ENCODE results near the gene TMEM123. TPM values are rescaled to one million over a fixed set of nuclear protein-coding genes. Genes with fewer than 3 reads are reported as not detected.

The TMEM123 gene
- total RNA-seq, 1 donor from 2014 or later = 41.2 TPM

DNA sequence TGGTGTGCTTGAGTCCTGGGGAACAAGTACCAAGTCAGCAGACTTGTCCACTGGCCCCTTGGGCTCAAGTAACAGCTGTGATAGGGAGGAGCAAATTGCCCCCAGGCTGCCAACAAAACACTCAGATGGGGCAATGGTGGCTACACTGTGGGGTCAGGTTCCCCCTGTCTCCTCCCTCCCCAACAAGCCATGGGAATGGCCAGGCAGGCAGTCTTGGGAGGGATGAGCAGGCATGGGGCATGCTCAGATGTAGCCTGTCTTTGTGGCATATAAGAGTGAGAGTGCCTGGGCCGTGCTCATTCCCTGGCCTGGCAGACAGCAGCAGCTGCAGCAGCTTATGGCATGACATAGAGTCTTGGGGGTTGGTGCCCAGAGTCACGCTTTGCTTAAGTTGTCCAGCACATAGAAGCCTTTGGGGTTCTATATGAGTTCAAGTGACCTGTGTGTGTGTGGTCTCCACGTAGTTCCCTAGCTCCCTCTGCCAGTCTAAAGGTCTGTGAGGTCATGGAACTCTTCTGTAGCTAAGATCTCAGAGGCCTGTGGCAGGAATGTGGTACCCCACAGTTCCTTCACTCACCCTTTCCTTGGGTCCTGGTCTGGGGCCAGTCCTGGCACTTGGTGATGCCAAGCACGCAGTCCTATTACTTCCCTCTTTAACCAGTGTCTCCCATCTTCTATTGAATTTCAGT, 60.9 kb downstream of the TMEM123 start:
- H3K9me3 ChIP-seq (ENCODE audit: control insufficient read depth in 3 of 3, low read length in 3 of 3) = no peaks in the 10 kb centered on the region
- H3K4me3 ChIP-seq (ENCODE audit: low read length in 3 of 3) = no peak overlapping the region
- no peak overlapping the region for H3K27ac ChIP-seq (ENCODE audit: low read depth, low read length)
- H3K9ac ChIP-seq (ENCODE audit: low read depth in 1 of 3, low read length in 3 of 3) = no peak overlapping the region
- peaks cover 20 to 31% (median 29%) of the 10 kb centered on the region in 3 donors for H3K36me3 ChIP-seq (ENCODE audit: control insufficient read depth in 3 of 3, insufficient read depth in 3 of 3, low read length in 3 of 3)
- no peaks in the 10 kb centered on the region for H3K27me3 ChIP-seq (ENCODE audit: control insufficient read depth in 3 of 3, insufficient read depth in 3 of 3, low read length in 3 of 3)
- H3K4me1 ChIP-seq (ENCODE audit: control insufficient read depth in 3 of 3, insufficient read depth in 3 of 3, low read length in 3 of 3) = peaks cover 0 to 6% (median 4%) of the 10 kb centered on the region in 3 donors

DNA sequence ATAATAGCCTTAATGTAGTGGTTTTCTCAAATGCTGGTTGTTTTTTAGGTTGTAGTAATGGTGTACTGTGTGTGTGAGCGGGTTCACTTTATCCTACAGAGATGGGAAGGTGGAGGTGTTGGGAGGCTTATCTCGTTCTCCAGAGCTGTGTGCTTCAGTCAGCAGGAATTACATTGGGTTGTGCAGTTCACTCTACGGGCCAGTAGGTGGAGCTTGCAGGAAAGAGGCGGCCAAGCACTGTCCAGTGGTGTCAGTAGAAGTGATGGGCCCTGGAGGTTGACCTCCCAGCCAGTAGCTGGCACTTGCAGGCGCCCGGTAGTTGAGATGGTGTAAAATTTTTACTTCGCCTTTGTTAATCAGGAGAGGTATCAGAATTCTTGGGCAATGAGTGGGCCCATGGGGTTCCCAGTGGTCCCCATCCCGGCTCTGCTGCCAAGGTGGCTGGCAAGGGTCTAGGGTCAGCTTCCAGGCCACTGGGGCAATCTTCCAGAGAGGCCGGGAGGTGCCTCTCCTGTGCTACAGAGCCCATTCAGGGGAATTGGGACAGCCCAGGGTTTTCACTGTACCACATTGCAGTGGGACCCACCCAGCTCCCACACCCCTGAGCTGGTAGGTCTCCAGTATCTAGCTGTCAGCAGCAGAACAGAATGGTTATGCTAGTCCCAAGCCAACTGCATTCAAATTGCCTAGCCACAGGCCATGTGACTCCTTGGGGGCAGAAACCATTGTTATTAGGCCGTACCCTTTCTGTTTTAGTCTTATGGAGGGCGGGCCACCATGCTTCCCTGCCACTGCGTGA, 61.7 kb downstream of the TMEM123 start:
- H3K27ac ChIP-seq (ENCODE audit: low read depth, low read length) = no peak overlapping the region
- peaks cover 0 to 6% (median 4%) of the 10 kb centered on the region in 3 donors for H3K4me1 ChIP-seq (ENCODE audit: control insufficient read depth in 3 of 3, insufficient read depth in 3 of 3, low read length in 3 of 3)
- no peaks in the 10 kb centered on the region for H3K27me3 ChIP-seq (ENCODE audit: control insufficient read depth in 3 of 3, insufficient read depth in 3 of 3, low read length in 3 of 3)
- H3K9ac ChIP-seq (ENCODE audit: low read depth in 1 of 3, low read length in 3 of 3) = no peak overlapping the region
- H3K36me3 ChIP-seq (ENCODE audit: control insufficient read depth in 3 of 3, insufficient read depth in 3 of 3, low read length in 3 of 3) = peaks cover 20 to 31% (median 29%) of the 10 kb centered on the region in 3 donors
- H3K9me3 ChIP-seq (ENCODE audit: control insufficient read depth in 3 of 3, low read length in 3 of 3) = no peaks in the 10 kb centered on the region
- H3K4me3 ChIP-seq (ENCODE audit: low read length in 3 of 3) = no peak overlapping the region

GRCh38 chr11:102389253-102389652, 63.3 kb downstream of the TMEM123 start:
- no peak overlapping the region for H3K9ac ChIP-seq (ENCODE audit: low read depth in 1 of 3, low read length in 3 of 3)
- H3K9me3 ChIP-seq (ENCODE audit: control insufficient read depth in 3 of 3, low read length in 3 of 3) = no peaks in the 10 kb centered on the region
- no peak overlapping the region for H3K4me3 ChIP-seq (ENCODE audit: low read length in 3 of 3)
- peaks cover 0 to 6% (median 4%) of the 10 kb centered on the region in 3 donors for H3K4me1 ChIP-seq (ENCODE audit: control insufficient read depth in 3 of 3, insufficient read depth in 3 of 3, low read length in 3 of 3)
- peaks cover 17 to 38% (median 37%) of the 10 kb centered on the region in 3 donors for H3K36me3 ChIP-seq (ENCODE audit: control insufficient read depth in 3 of 3, insufficient read depth in 3 of 3, low read length in 3 of 3)
- no peak overlapping the region for H3K27ac ChIP-seq (ENCODE audit: low read depth, low read length)
- H3K27me3 ChIP-seq (ENCODE audit: control insufficient read depth in 3 of 3, insufficient read depth in 3 of 3, low read length in 3 of 3) = no peaks in the 10 kb centered on the region

DNA sequence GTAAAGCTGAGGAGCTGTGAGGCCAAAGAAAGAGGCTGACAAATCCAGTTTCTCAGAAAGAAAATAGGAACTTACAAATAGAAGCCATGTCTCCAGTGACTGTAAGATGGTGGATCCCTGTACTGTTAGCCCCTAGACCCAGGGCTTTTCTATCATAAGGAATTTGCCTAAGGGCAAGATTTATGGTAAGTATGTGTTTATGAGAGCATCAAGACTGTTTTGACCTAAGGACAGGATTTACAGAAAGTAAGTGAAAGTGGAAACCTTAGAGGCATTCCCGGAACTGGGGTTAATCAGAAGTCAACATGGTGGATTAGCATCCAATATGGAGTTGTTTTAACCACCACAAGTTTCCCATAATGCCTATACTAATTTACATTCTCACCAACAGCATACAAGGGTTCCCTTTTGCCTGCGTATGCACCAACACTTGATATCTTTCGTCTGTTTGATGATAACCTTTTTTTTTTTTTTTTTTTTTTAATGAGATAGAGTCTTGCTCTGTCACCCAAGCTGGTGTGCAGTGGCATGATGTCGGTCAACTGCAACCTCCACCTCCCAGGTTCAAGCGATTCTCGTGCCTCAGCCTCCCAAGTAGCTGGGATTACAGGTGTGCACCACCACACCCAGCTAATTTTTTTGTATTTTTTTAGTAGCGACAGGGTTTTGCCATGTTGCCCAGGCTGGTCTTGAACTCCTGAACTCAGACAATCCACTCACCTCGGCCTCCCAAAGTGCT, 65.4 kb downstream of the TMEM123 start:
- H3K27ac ChIP-seq (ENCODE audit: low read depth, low read length) = no peak overlapping the region
- peaks cover 9 to 33% (median 26%) of the 10 kb centered on the region in 3 donors for H3K36me3 ChIP-seq (ENCODE audit: control insufficient read depth in 3 of 3, insufficient read depth in 3 of 3, low read length in 3 of 3)
- H3K9me3 ChIP-seq (ENCODE audit: control insufficient read depth in 3 of 3, low read length in 3 of 3) = no peaks in the 10 kb centered on the region
- H3K27me3 ChIP-seq (ENCODE audit: control insufficient read depth in 3 of 3, insufficient read depth in 3 of 3, low read length in 3 of 3) = no peaks in the 10 kb centered on the region
- H3K4me1 ChIP-seq (ENCODE audit: control insufficient read depth in 3 of 3, insufficient read depth in 3 of 3, low read length in 3 of 3) = peaks cover 0 to 6% (median 4%) of the 10 kb centered on the region in 3 donors
- H3K9ac ChIP-seq (ENCODE audit: low read depth in 1 of 3, low read length in 3 of 3) = no peak overlapping the region
- H3K4me3 ChIP-seq (ENCODE audit: low read length in 3 of 3) = no peak overlapping the region

- Histone ChIP-seq H3K36me3 (ENCODE audit: control insufficient read depth in 3 of 3, insufficient read depth in 3 of 3, low read length in 3 of 3) (peaks cover 4 to 35% (median 29%) of the 10 kb centered on the region in 3 donors), H3K27me3 (ENCODE audit: control insufficient read depth in 3 of 3, insufficient read depth in 3 of 3, low read length in 3 of 3) (no peaks in the 10 kb centered on the region), H3K4me1 (ENCODE audit: control insufficient read depth in 3 of 3, insufficient read depth in 3 of 3, low read length in 3 of 3) (peaks cover 0 to 3% (median 0%) of the 10 kb centered on the region in 3 donors), H3K27ac (ENCODE audit: low read depth, low read length) (no peak overlapping the region), H3K4me3 (ENCODE audit: low read length in 3 of 3) (no peak overlapping the region), H3K9ac (ENCODE audit: low read depth in 1 of 3, low read length in 3 of 3) (no peak overlapping the region), H3K9me3 (ENCODE audit: control insufficient read depth in 3 of 3, low read length in 3 of 3) (no peaks in the 10 kb centered on the region)
Observed at GRCh38 chr11:102386136-102386734, 66.3 kb downstream of the TMEM123 start.

DNA sequence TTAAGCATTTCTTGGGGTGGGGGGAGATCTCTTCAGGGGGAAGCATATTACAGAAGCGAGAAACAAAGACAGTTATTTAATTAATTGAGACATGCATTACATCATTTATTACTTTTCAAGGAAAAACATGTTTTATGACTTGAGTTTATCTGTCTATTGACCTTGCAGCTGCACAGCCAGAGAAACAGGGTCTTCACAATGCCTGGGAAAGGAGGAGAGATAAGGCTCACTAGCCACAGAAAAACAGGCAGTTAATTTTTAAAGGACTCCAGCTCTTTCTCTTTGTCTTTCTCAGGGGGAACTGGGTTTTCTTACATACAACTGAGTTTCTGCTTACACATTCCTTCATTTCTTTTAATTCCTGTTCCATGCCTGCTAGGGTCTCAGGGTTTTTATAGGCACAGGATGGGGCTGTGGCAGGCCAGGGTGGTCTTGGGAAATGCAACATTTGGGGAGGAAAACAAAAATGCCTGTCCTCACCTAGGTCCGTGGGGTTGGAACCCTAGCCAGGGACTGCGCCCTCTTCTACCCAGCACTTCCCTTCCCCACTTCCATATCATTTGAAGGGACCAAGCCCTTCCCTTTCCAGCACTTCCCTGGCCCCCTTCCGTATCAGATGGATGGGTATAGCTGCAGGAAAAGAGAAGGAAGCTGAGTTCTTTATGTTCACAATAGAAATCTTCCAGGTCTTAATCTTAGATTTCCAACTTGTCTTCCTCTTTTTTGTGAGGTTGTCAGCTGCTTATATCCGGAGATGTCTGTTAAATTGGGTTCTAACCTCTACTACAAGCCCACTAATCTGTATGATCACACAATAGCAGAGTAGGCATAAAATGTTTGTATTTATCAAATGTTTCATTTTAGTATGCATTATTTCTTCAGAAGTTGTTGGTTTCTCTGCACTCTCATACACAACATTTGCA, 67.2 kb downstream of the TMEM123 start:
- Histone ChIP-seq H3K9ac (ENCODE audit: low read depth in 1 of 3, low read length in 3 of 3) (no peak overlapping the region), H3K9me3 (ENCODE audit: control insufficient read depth in 3 of 3, low read length in 3 of 3) (no peaks in the 10 kb centered on the region), H3K4me3 (ENCODE audit: low read length in 3 of 3) (no peak overlapping the region), H3K27ac (ENCODE audit: low read depth, low read length) (no peak overlapping the region), H3K4me1 (ENCODE audit: control insufficient read depth in 3 of 3, insufficient read depth in 3 of 3, low read length in 3 of 3) (no peaks in the 10 kb centered on the region), H3K36me3 (ENCODE audit: control insufficient read depth in 3 of 3, insufficient read depth in 3 of 3, low read length in 3 of 3) (peaks cover 2 to 35% (median 35%) of the 10 kb centered on the region in 3 donors), H3K27me3 (ENCODE audit: control insufficient read depth in 3 of 3, insufficient read depth in 3 of 3, low read length in 3 of 3) (no peaks in the 10 kb centered on the region)

DNA sequence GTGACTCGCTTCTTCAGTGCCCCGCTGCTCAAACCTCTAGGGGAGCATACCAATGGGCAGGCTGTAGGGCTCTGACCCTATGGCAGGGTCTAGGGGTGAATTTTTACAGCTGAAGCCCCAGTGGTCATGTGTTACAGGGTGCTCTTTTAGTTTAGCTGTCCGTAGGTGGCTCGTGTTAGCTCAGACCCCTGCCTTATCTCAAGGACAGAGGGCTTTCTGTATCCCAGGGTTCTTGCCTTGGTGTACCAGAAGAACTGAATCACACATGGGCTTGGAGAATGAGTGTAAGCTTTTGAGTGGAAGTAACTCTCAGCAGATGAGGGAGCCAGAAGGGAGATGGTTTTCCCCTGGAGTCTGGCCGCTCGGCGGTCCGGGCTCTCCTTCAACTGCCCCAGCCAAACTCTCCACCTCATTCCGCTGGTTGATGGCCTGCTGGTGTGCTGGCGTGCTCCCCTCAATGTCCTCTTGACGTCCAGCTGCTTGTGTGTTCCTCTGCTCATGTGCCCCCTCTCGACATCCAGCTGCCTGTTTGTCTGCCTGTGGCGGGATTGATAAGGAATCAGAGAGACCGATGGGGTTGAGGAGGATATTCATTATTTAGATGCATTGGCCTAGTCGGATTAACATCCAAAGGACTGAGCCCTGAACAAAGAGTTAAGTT, 68.0 kb downstream of the TMEM123 start:
- H3K27ac ChIP-seq (ENCODE audit: low read depth, low read length) = no peak overlapping the region

DNA sequence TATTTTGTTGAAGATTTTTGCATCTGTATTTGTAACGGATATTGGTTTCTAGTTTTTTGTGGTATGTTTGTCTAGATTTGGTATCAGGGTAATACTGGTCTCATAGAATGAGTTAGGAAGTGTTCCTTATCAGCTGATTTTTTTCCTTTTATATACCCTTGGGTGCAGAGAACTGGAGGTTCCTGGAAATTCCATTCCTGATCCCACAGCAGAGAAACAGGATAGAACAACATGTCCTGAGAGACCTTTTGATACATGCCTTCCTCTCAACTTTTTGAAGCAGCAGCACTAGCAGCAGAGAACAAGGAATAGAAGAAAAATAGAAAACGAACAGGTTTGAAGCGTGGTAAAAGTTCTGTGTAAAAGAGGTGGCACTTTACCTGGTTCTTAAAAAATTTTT, 68.7 kb downstream of the TMEM123 start:
- no peak overlapping the region for H3K4me3 ChIP-seq (ENCODE audit: low read length in 3 of 3)
- no peaks in the 10 kb centered on the region for H3K9me3 ChIP-seq (ENCODE audit: control insufficient read depth in 3 of 3, low read length in 3 of 3)
- H3K36me3 ChIP-seq (ENCODE audit: control insufficient read depth in 3 of 3, insufficient read depth in 3 of 3, low read length in 3 of 3) = peaks cover 8 to 43% (median 36%) of the 10 kb centered on the region in 3 donors
- no peak overlapping the region for H3K27ac ChIP-seq (ENCODE audit: low read depth, low read length)
- H3K9ac ChIP-seq (ENCODE audit: low read depth in 1 of 3, low read length in 3 of 3) = no peak overlapping the region
- H3K27me3 ChIP-seq (ENCODE audit: control insufficient read depth in 3 of 3, insufficient read depth in 3 of 3, low read length in 3 of 3) = no peaks in the 10 kb centered on the region
- no peaks in the 10 kb centered on the region for H3K4me1 ChIP-seq (ENCODE audit: control insufficient read depth in 3 of 3, insufficient read depth in 3 of 3, low read length in 3 of 3)

More for the DNA sequence above, 68.0 kb downstream of the TMEM123 start:
- no peaks in the 10 kb centered on the region for H3K4me1 ChIP-seq (ENCODE audit: control insufficient read depth in 3 of 3, insufficient read depth in 3 of 3, low read length in 3 of 3)
- H3K4me3 ChIP-seq (ENCODE audit: low read length in 3 of 3) = no peak overlapping the region
- H3K9me3 ChIP-seq (ENCODE audit: control insufficient read depth in 3 of 3, low read length in 3 of 3) = no peaks in the 10 kb centered on the region
- H3K9ac ChIP-seq (ENCODE audit: low read depth in 1 of 3, low read length in 3 of 3) = no peak overlapping the region
- H3K27me3 ChIP-seq (ENCODE audit: control insufficient read depth in 3 of 3, insufficient read depth in 3 of 3, low read length in 3 of 3) = no peaks in the 10 kb centered on the region
- H3K36me3 ChIP-seq (ENCODE audit: control insufficient read depth in 3 of 3, insufficient read depth in 3 of 3, low read length in 3 of 3) = peaks cover 5 to 43% (median 38%) of the 10 kb centered on the region in 3 donors

All from skeletal muscle tissue (tissue), 4 donors.